Body of pancreas (tissue), 4 donors: Measurements from ENCODE around the gene CDH6.

ENCODE experiments used
- POLR2A ChIP-seq, 3 donors: fragments of 450-650 bp; IDR thresholded peaks; one replicate each; pipeline ENCODE4 v1.6.1; 2016; ENCODE audit warnings: antibody characterized with exemption in 3 of 3, mild to moderate bottlenecking in 2 of 3
- TF ChIP-seq, protein P1 (sequence below), 7 experiments: fragments of 450-650 bp in 4 of 7; fragments of 200-600 bp in 3 of 7; sonication (generic) in 3 of 7; IDR thresholded peaks; one replicate each; pipeline ENCODE4 v1.5.1; 2016 to 2019; ENCODE audit warnings: antibody characterized with exemption in 7 of 7

DNA sequence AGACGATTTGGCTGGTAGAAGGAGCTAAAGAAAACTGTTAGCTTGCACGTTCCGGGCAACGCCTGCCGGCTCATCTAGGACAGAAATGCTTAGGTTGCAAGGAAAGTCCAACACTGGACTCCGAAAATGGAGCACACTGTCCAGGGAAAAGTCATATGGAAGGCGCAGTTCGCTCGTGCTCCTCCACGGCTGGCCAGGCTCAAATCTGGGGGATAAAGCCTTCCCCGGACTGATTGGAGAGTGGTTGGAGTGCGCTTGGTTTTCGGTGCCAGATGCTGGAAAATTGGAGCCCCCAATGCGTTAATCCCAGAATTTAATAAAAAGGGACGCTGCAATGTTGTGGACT, 955 bp downstream of the CDH6 start:
- TF ChIP-seq, protein P1, sequence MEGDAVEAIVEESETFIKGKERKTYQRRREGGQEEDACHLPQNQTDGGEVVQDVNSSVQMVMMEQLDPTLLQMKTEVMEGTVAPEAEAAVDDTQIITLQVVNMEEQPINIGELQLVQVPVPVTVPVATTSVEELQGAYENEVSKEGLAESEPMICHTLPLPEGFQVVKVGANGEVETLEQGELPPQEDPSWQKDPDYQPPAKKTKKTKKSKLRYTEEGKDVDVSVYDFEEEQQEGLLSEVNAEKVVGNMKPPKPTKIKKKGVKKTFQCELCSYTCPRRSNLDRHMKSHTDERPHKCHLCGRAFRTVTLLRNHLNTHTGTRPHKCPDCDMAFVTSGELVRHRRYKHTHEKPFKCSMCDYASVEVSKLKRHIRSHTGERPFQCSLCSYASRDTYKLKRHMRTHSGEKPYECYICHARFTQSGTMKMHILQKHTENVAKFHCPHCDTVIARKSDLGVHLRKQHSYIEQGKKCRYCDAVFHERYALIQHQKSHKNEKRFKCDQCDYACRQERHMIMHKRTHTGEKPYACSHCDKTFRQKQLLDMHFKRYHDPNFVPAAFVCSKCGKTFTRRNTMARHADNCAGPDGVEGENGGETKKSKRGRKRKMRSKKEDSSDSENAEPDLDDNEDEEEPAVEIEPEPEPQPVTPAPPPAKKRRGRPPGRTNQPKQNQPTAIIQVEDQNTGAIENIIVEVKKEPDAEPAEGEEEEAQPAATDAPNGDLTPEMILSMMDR (IDR thresholded peaks at IDR 0.05), result no peak
- TF ChIP-seq POLR2A (IDR thresholded peaks at IDR 0.05), result no peak
